NCI-H2196 (cell line): Measurements from ENCODE around the gene CERS1.

Experiments
- DNase-seq: peaks from one replicate; lab custom pipeline; 2025; ENCODE audit not compliant: unreplicated experiment; lab: John Stamatoyannopoulos, UW

CERS1 gene

GRCh38 chr19:18899624-18900560 is 3.9 kb upstream of the CERS1 start:
- no peak for DNase-seq

GRCh38 chr19:18898607-18899408 is 2.9 kb upstream of the CERS1 start:
- DNase-seq: no peak

- DNase-seq: peak; percentile 35
Measured at GRCh38 chr19:18898081-18898606, 2.2 kb upstream of the CERS1 start.

- DNase-seq: no peak
Measured at GRCh38 chr19:18897094-18898029, 1.4 kb upstream of the CERS1 start.

GRCh38 chr19:18896421-18896841 is 473 bp upstream of the CERS1 start:
- no peak for DNase-seq

GRCh38 chr19:18895038-18895823 is 727 bp downstream of the CERS1 start:
- peak; percentile 57 for DNase-seq

GRCh38 chr19:18894254-18895037 is 1.5 kb downstream of the CERS1 start:
- peak; percentile 79 for DNase-seq

- DNase-seq: no peak
Measured at GRCh38 chr19:18893587-18894253, 2.2 kb downstream of the CERS1 start.

- no peak for DNase-seq
Measured at GRCh38 chr19:18889949-18890745, 5.8 kb downstream of the CERS1 start.

- DNase-seq: no peak
Measured at GRCh38 chr19:18886972-18887371, 9.0 kb downstream of the CERS1 start.

- DNase-seq: no peak
Measured at GRCh38 chr19:18883526-18884304, 12.2 kb downstream of the CERS1 start.

- DNase-seq: no peak
Measured at GRCh38 chr19:18881491-18881890, 14.5 kb downstream of the CERS1 start.

GRCh38 chr19:18879579-18880373 is 16.2 kb downstream of the CERS1 start:
- peak; percentile 44 for DNase-seq

- DNase-seq: no peak
Measured at GRCh38 chr19:18878858-18879578, 16.9 kb downstream of the CERS1 start.

GRCh38 chr19:18878058-18878797 is 17.7 kb downstream of the CERS1 start:
- DNase-seq: no peak
